Measurements from ENCODE around the gene YAP1.

Gene YAP1

GRCh38 chr11:102267609-102268008 lies 157.4 kb downstream of the YAP1 start:
- TF ChIP-seq POLR2AphosphoS5 (IDR thresholded peaks at IDR 0.05; ENCODE audit: low read depth, low read length) (no peak), REST (IDR thresholded peaks at IDR 0.05; ENCODE audit: insufficient read depth in 1 of 2, low read depth in 2 of 2, low read length in 2 of 2) (no peak)

- TF ChIP-seq TAF1 (IDR thresholded peaks at IDR 0.05; ENCODE audit: borderline replicate concordance, insufficient read depth, low read length) = no peak
- no peak for TF ChIP-seq POLR2AphosphoS5 (IDR thresholded peaks at IDR 0.05; ENCODE audit: low read depth, low read length)
Measured at GRCh38 chr11:102268083-102268984, 158.1 kb downstream of the YAP1 start.

GRCh38 chr11:102268985-102269470 lies 158.8 kb downstream of the YAP1 start:
- TF ChIP-seq TAF1 (IDR thresholded peaks at IDR 0.05; ENCODE audit: borderline replicate concordance, insufficient read depth, low read length) (no peak), SIN3A (IDR thresholded peaks at IDR 0.05; ENCODE audit: borderline replicate concordance, insufficient read depth, low read length) (no peak), REST (IDR thresholded peaks at IDR 0.05; ENCODE audit: insufficient read depth in 1 of 2, low read depth in 2 of 2, low read length in 2 of 2) (no peak), POLR2AphosphoS5 (IDR thresholded peaks at IDR 0.05; ENCODE audit: low read depth, low read length) (no peak), FOXP2 (optimal IDR thresholded peaks at IDR 0.05; ENCODE audit: borderline replicate concordance, extremely low read depth, extremely low read length, insufficient read depth) (no peak)

- TF ChIP-seq TAF1 (IDR thresholded peaks at IDR 0.05; ENCODE audit: borderline replicate concordance, insufficient read depth, low read length) (no peak), SIN3A (IDR thresholded peaks at IDR 0.05; ENCODE audit: borderline replicate concordance, insufficient read depth, low read length) (no peak), REST (IDR thresholded peaks at IDR 0.05; ENCODE audit: insufficient read depth in 1 of 2, low read depth in 2 of 2, low read length in 2 of 2) (no peak), FOXP2 (optimal IDR thresholded peaks at IDR 0.05; ENCODE audit: borderline replicate concordance, extremely low read depth, extremely low read length, insufficient read depth) (no peak), POLR2AphosphoS5 (IDR thresholded peaks at IDR 0.05; ENCODE audit: low read depth, low read length) (no peak)
Measured at GRCh38 chr11:102269927-102270326, 159.7 kb downstream of the YAP1 start.

- no peak for TF ChIP-seq FOXP2 (optimal IDR thresholded peaks at IDR 0.05; ENCODE audit: borderline replicate concordance, extremely low read depth, extremely low read length, insufficient read depth)
- no peak for TF ChIP-seq REST (IDR thresholded peaks at IDR 0.05; ENCODE audit: insufficient read depth in 1 of 2, low read depth in 2 of 2, low read length in 2 of 2)
- no peak for TF ChIP-seq SIN3A (IDR thresholded peaks at IDR 0.05; ENCODE audit: borderline replicate concordance, insufficient read depth, low read length)
Measured at GRCh38 chr11:102272047-102272824, 162.0 kb downstream of the YAP1 start.
